ENCODE data around the gene SPRED2.

- TF ChIP-seq, protein P1, sequence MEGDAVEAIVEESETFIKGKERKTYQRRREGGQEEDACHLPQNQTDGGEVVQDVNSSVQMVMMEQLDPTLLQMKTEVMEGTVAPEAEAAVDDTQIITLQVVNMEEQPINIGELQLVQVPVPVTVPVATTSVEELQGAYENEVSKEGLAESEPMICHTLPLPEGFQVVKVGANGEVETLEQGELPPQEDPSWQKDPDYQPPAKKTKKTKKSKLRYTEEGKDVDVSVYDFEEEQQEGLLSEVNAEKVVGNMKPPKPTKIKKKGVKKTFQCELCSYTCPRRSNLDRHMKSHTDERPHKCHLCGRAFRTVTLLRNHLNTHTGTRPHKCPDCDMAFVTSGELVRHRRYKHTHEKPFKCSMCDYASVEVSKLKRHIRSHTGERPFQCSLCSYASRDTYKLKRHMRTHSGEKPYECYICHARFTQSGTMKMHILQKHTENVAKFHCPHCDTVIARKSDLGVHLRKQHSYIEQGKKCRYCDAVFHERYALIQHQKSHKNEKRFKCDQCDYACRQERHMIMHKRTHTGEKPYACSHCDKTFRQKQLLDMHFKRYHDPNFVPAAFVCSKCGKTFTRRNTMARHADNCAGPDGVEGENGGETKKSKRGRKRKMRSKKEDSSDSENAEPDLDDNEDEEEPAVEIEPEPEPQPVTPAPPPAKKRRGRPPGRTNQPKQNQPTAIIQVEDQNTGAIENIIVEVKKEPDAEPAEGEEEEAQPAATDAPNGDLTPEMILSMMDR (IDR thresholded peaks at IDR 0.05): no peak
- TF ChIP-seq POLR2A (IDR thresholded peaks at IDR 0.05): no peak
Observed at GRCh38 chr2:65263986-65264385, 168.4 kb downstream of the SPRED2 start.

All from esophagus squamous epithelium (tissue), 4 donors.